Measurements from ENCODE around the gene IL36B. TPM values are rescaled to one million over a fixed set of nuclear protein-coding genes. Genes with fewer than 3 reads are reported as not detected.
A peak's percentile ranks its signal among the peaks of the same experiment; 100 is the strongest.

IL36B gene
- total and polyA plus RNA-seq, 9 of the 15 experiments (the other 6 are each of a cell fraction or from before 2014, with no cell fraction given): not detected

DNA sequence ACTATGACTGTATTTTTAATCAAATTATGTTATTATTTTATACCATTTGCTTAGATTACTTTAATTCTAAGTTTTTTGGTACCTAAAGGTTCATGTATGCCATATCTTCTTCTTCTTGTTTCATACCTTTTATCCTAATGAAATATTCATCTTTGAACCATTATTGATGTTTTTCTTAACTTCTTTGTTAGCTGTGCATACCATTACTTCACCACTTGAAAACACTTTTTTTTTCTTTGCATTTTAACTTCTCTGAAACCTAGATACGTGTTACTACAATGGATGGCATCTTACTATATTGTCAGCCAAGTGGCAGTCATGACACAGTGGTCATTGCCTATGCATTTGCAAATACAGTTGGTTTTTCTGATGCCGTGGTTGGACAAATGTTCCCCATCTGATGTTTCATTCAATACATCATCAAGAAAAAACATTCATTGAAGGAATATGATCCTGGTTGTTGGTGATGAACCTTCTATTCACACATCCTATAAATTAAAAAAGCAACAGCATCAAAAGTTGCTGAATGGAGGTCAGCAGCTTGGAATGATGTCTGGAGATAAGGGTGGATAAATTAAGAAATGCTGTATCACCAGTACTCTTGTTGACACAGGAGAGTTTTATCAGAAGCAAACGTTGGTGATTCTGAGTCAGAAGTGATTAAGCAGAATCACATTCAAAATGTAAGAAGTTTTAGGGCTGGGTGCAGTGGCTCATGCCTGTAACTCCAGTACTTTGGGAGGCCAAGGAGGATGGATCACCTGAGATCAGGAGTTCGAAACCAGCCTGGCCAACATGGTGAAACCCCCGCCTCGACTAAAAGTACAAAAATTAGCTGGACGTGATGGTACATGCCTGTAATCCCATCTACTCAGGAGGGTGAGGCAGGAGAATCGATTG lies 40.0 kb downstream of the IL36B start (continued):
- TF ChIP-seq NR2C1 (IDR thresholded peaks at IDR 0.05): peak; percentile 35; the same call in 1 of the 2 replicates
- peak; percentile 67 for TF ChIP-seq NR2C1 (tag; IDR thresholded peaks at IDR 0.05)
- TF ChIP-seq TRIM24 (IDR thresholded peaks at IDR 0.05): peak; percentile 97 to 98
- TF ChIP-seq, protein P1, sequence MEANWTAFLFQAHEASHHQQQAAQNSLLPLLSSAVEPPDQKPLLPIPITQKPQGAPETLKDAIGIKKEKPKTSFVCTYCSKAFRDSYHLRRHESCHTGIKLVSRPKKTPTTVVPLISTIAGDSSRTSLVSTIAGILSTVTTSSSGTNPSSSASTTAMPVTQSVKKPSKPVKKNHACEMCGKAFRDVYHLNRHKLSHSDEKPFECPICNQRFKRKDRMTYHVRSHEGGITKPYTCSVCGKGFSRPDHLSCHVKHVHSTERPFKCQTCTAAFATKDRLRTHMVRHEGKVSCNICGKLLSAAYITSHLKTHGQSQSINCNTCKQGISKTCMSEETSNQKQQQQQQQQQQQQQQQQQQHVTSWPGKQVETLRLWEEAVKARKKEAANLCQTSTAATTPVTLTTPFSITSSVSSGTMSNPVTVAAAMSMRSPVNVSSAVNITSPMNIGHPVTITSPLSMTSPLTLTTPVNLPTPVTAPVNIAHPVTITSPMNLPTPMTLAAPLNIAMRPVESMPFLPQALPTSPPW (CRISPR knock-in tag; IDR thresholded peaks at IDR 0.05): peak; percentile 57
- TF ChIP-seq, protein P2, sequence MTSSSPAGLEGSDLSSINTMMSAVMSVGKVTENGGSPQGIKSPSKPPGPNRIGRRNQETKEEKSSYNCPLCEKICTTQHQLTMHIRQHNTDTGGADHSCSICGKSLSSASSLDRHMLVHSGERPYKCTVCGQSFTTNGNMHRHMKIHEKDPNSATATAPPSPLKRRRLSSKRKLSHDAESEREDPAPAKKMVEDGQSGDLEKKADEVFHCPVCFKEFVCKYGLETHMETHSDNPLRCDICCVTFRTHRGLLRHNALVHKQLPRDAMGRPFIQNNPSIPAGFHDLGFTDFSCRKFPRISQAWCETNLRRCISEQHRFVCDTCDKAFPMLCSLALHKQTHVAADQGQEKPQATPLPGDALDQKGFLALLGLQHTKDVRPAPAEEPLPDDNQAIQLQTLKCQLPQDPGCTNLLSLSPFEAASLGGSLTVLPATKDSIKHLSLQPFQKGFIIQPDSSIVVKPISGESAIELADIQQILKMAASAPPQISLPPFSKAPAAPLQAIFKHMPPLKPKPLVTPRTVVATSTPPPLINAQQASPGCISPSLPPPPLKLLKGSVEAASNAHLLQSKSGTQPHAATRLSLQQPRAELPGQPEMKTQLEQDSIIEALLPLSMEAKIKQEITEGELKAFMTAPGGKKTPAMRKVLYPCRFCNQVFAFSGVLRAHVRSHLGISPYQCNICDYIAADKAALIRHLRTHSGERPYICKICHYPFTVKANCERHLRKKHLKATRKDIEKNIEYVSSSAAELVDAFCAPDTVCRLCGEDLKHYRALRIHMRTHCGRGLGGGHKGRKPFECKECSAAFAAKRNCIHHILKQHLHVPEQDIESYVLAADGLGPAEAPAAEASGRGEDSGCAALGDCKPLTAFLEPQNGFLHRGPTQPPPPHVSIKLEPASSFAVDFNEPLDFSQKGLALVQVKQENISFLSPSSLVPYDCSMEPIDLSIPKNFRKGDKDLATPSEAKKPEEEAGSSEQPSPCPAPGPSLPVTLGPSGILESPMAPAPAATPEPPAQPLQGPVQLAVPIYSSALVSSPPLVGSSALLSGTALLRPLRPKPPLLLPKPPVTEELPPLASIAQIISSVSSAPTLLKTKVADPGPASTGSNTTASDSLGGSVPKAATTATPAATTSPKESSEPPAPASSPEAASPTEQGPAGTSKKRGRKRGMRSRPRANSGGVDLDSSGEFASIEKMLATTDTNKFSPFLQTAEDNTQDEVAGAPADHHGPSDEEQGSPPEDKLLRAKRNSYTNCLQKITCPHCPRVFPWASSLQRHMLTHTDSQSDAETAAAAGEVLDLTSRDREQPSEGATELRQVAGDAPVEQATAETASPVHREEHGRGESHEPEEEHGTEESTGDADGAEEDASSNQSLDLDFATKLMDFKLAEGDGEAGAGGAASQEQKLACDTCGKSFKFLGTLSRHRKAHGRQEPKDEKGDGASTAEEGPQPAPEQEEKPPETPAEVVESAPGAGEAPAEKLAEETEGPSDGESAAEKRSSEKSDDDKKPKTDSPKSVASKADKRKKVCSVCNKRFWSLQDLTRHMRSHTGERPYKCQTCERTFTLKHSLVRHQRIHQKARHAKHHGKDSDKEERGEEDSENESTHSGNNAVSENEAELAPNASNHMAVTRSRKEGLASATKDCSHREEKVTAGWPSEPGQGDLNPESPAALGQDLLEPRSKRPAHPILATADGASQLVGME (CRISPR knock-in tag; IDR thresholded peaks at IDR 0.05): peak; percentile 67; the same call in 1 of the 2 replicates
- peak in 1 of 2 experiments; percentile 84; a peak in 1 of 4 replicates for TF ChIP-seq TEAD1 (CRISPR knock-in tag; IDR thresholded peaks at IDR 0.05)
- TF ChIP-seq CTBP1 (IDR thresholded peaks at IDR 0.05; ENCODE audit: borderline replicate concordance): peak; percentile 89; the same call in 1 of the 2 replicates
- peak; percentile 89 for TF ChIP-seq STAT5A (IDR thresholded peaks at IDR 0.05; ENCODE audit: borderline replicate concordance, low read length)
- TF ChIP-seq SIN3B (IDR thresholded peaks at IDR 0.05; ENCODE audit: low read depth): no peak
- no peak for TF ChIP-seq HNRNPLL (IDR thresholded peaks at IDR 0.05; ENCODE audit: low read depth, low read length, poor library complexity, severe bottlenecking)
- peak; percentile 39; the same call in 1 of the 2 replicates for TF ChIP-seq OTX1 (CRISPR knock-in tag; IDR thresholded peaks at IDR 0.05)
- TF ChIP-seq DMBX1 (CRISPR knock-in tag; IDR thresholded peaks at IDR 0.05; ENCODE audit: borderline replicate concordance): peak; percentile 83
- TF ChIP-seq, protein P3, sequence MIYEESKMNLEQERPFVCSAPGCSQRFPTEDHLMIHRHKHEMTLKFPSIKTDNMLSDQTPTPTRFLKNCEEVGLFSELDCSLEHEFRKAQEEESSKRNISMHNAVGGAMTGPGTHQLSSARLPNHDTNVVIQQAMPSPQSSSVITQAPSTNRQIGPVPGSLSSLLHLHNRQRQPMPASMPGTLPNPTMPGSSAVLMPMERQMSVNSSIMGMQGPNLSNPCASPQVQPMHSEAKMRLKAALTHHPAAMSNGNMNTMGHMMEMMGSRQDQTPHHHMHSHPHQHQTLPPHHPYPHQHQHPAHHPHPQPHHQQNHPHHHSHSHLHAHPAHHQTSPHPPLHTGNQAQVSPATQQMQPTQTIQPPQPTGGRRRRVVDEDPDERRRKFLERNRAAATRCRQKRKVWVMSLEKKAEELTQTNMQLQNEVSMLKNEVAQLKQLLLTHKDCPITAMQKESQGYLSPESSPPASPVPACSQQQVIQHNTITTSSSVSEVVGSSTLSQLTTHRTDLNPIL (CRISPR knock-in tag; IDR thresholded peaks at IDR 0.05): no peak
- TF ChIP-seq, protein P4, sequence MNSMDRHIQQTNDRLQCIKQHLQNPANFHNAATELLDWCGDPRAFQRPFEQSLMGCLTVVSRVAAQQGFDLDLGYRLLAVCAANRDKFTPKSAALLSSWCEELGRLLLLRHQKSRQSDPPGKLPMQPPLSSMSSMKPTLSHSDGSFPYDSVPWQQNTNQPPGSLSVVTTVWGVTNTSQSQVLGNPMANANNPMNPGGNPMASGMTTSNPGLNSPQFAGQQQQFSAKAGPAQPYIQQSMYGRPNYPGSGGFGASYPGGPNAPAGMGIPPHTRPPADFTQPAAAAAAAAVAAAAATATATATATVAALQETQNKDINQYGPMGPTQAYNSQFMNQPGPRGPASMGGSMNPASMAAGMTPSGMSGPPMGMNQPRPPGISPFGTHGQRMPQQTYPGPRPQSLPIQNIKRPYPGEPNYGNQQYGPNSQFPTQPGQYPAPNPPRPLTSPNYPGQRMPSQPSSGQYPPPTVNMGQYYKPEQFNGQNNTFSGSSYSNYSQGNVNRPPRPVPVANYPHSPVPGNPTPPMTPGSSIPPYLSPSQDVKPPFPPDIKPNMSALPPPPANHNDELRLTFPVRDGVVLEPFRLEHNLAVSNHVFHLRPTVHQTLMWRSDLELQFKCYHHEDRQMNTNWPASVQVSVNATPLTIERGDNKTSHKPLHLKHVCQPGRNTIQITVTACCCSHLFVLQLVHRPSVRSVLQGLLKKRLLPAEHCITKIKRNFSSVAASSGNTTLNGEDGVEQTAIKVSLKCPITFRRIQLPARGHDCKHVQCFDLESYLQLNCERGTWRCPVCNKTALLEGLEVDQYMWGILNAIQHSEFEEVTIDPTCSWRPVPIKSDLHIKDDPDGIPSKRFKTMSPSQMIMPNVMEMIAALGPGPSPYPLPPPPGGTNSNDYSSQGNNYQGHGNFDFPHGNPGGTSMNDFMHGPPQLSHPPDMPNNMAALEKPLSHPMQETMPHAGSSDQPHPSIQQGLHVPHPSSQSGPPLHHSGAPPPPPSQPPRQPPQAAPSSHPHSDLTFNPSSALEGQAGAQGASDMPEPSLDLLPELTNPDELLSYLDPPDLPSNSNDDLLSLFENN (IDR thresholded peaks at IDR 0.05; ENCODE audit: low read depth in 2 of 2, low read length in 2 of 2): peak in 1 of 2 experiments; percentile 93; a peak in 2 of 4 replicates
